ENCODE data around the gene SHROOM3.

DNA sequence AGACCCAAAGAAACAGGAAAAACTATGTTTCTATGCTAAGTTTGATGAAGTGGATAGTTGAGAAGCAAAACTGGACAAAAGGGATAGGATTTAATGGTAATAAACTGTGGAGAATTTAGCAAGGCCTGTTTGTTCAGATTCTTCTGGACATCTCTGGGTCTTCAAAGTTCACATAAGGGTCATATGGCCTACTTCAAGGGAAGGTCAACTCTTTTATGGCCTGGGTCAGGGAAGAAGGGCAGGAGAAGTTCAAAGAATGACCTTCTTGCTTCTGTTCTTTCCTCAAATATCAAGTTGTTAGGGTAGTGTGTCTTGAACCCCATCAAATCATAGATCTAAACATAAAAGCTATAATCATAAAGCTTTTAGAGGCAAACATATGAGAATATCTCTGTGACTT lies 360.2 kb downstream of the SHROOM3 start:
- TF ChIP-seq CTCF (conservative IDR thresholded peaks at IDR 0.05; ENCODE audit: low read depth in 2 of 2) = no peak
- no peak for TF ChIP-seq POLR2AphosphoS5 (IDR thresholded peaks at IDR 0.05; ENCODE audit: low read depth)
- TF ChIP-seq EZH2 (IDR thresholded peaks at IDR 0.05; ENCODE audit: low read depth, unreplicated experiment) = no peak
- no peak for TF ChIP-seq REST (IDR thresholded peaks at IDR 0.05; ENCODE audit: unreplicated experiment)
- TF ChIP-seq CREB1 (CRISPR knock-in tag; IDR thresholded peaks at IDR 0.05; ENCODE audit: low read depth) = no peak
- no peak for TF ChIP-seq EZH2phosphoT487 (IDR thresholded peaks at IDR 0.05; ENCODE audit: unreplicated experiment)
- TF ChIP-seq ZNF114 (CRISPR knock-in tag; IDR thresholded peaks at IDR 0.05) = no peak
- TF ChIP-seq ZNF331 (CRISPR knock-in tag; IDR thresholded peaks at IDR 0.05; ENCODE audit: low read depth) = no peak

Data from GM23338 (cell line).